Loucy (cell line): ENCODE results near the gene TMEM115.

Experiments used
- H2AFZ ChIP-seq: fragments of 200-600 bp; sonication (generic); 2 replicates; pipeline ENCODE4 v1.6.0; 2016; ENCODE audit warnings: antibody characterized with exemption, mild to moderate bottlenecking, low read length, moderate library complexity
- H3F3A ChIP-seq: fragments of 200-600 bp; 2 replicates; pipeline ENCODE4 v1.6.0; 2016; ENCODE audit warnings: antibody characterized with exemption, low read depth, mild to moderate bottlenecking
- H3K27me3 ChIP-seq: fragments of 200-600 bp; sonication (generic); 2 replicates; pipeline ENCODE4 v1.6.1; 2014; ENCODE audit warnings: low read length, mild to moderate bottlenecking; ENCODE audit not compliant: insufficient read depth, poor library complexity, severe bottlenecking
- H3K36me3 ChIP-seq: fragments of 200-600 bp; sonication (generic); 2 replicates; pipeline ENCODE4 v1.6.1; 2016; ENCODE audit warnings: low read length; ENCODE audit not compliant: insufficient read depth
- H3K4me1 ChIP-seq: fragments of 200-600 bp; sonication (generic); 2 replicates; pipeline ENCODE4 v1.5.1; 2014; ENCODE audit warnings: low read length, mild to moderate bottlenecking; ENCODE audit not compliant: insufficient read depth, poor library complexity, severe bottlenecking
- H3K4me2 ChIP-seq: fragments of 200-600 bp; sonication (generic); 2 replicates; pipeline ENCODE4 v1.6.0; 2014; ENCODE audit warnings: antibody characterized with exemption, low read length, low read depth, mild to moderate bottlenecking; ENCODE audit not compliant: poor library complexity, severe bottlenecking
- H3K4me3 ChIP-seq: fragments of 200-600 bp; sonication (generic); 2 replicates; pipeline ENCODE4 v1.5.1; 2014; ENCODE audit warnings: low read length, mild to moderate bottlenecking, mixed read lengths; ENCODE audit not compliant: poor library complexity, severe bottlenecking
- H3K79me2 ChIP-seq: fragments of 200-600 bp; sonication (generic); 2 replicates; pipeline ENCODE4 v1.6.1; 2014; ENCODE audit warnings: low read length; ENCODE audit not compliant: insufficient read depth
- H3K9ac ChIP-seq: fragments of 200-600 bp; sonication (generic); 2 replicates; pipeline ENCODE4 v1.6.0; 2014; ENCODE audit warnings: mild to moderate bottlenecking, low read depth, low read length, moderate library complexity; ENCODE audit not compliant: poor library complexity, severe bottlenecking
- H3K9me2 ChIP-seq: fragments of 200-600 bp; sonication (generic); replicated peaks from 2 replicates; pipeline ENCODE4 v1.6.1; 2016; ENCODE audit warnings: low read depth, low read length, mixed read lengths
- H3K9me3 ChIP-seq: fragments of 200-600 bp; sonication (generic); 2 replicates; pipeline ENCODE4 v1.6.1; 2014; ENCODE audit warnings: mild to moderate bottlenecking, antibody characterized with exemption, low read length, low read depth; ENCODE audit not compliant: insufficient read depth
- H4K20me1 ChIP-seq: fragments of 200-600 bp; sonication (generic); 2 replicates; pipeline ENCODE4 v1.6.0; 2014; ENCODE audit warnings: antibody characterized with exemption, low read length, mild to moderate bottlenecking; ENCODE audit not compliant: insufficient read depth, poor library complexity, severe bottlenecking
- CTCF ChIP-seq: fragments of 200-600 bp; sonication (generic); conservative IDR thresholded peaks from 2 replicates; pipeline ENCODE4 v1.5.1; 2014; ENCODE audit warnings: mild to moderate bottlenecking, antibody characterized with exemption, low read length
- EZH2phosphoT487 ChIP-seq: fragments of 200-600 bp; IDR thresholded peaks from 2 replicates; pipeline ENCODE4 v1.6.1; 2018; ENCODE audit warnings: antibody characterized with exemption, mild to moderate bottlenecking, moderate library complexity, borderline replicate concordance

Gene TMEM115

GRCh38 chr3:50333744-50334328, 25.5 kb downstream of the TMEM115 start:
- Histone ChIP-seq H3K4me1 (peaks cover 28% of the 10 kb centered on the region), H3K79me2 (peaks cover 86% of the 10 kb centered on the region), H3K9ac (peak overlapping the region; percentile 98), H4K20me1 (peaks cover 78% of the 10 kb centered on the region), H2AFZ (no peak overlapping the region), H3K9me2 (no peaks in the 10 kb centered on the region), H3K9me3 (no peaks in the 10 kb centered on the region), H3F3A (peaks cover 8% of the 10 kb centered on the region; the same call in 1 of the 2 replicates), H3K36me3 (peaks cover 46% of the 10 kb centered on the region), H3K27me3 (peaks cover 4% of the 10 kb centered on the region), H3K4me2 (peak overlapping the region; percentile 99), H3K4me3 (peak overlapping the region; percentile 97)
- TF ChIP-seq CTCF, result no peak
- no peak for TF ChIP-seq EZH2phosphoT487

- Histone ChIP-seq H2AFZ (no peak overlapping the region), H3K9me2 (no peaks in the 10 kb centered on the region), H3K27me3 (no peaks in the 10 kb centered on the region), H4K20me1 (peaks cover 83% of the 10 kb centered on the region), H3K4me1 (peaks cover 34% of the 10 kb centered on the region), H3K36me3 (peaks cover 46% of the 10 kb centered on the region), H3K4me3 (no peak overlapping the region), H3K4me2 (no peak overlapping the region), H3F3A (peaks cover 9% of the 10 kb centered on the region), H3K79me2 (peaks cover 81% of the 10 kb centered on the region), H3K9ac (no peak overlapping the region), H3K9me3 (no peaks in the 10 kb centered on the region)
- TF ChIP-seq EZH2phosphoT487 (no peak), CTCF (no peak)
Observed at GRCh38 chr3:50331364-50331907, 27.9 kb downstream of the TMEM115 start.

GRCh38 chr3:50330330-50330729, 29.0 kb downstream of the TMEM115 start:
- Histone ChIP-seq H3K4me3 (no peak overlapping the region), H3K9me2 (no peaks in the 10 kb centered on the region), H3K9me3 (no peaks in the 10 kb centered on the region), H3K36me3 (peaks cover 46% of the 10 kb centered on the region), H3K4me1 (peaks cover 25% of the 10 kb centered on the region), H4K20me1 (peaks cover 72% of the 10 kb centered on the region), H3K79me2 (peaks cover 73% of the 10 kb centered on the region), H3K27me3 (no peaks in the 10 kb centered on the region), H3F3A (peaks cover 9% of the 10 kb centered on the region), H3K9ac (no peak overlapping the region), H2AFZ (no peak overlapping the region), H3K4me2 (no peak overlapping the region)
- TF ChIP-seq CTCF (no peak), EZH2phosphoT487 (no peak)
